ENCODE measurements around the gene CAMTA1. TPM values are rescaled to one million over a fixed set of nuclear protein-coding genes. Genes with fewer than 3 reads are reported as not detected.

CAMTA1 gene
- total and polyA plus RNA-seq, 9 of the 15 experiments (the other 6 are each of a cell fraction or from before 2014, with no cell fraction given): 43.9 to 161 (median 65.9) TPM

DNA sequence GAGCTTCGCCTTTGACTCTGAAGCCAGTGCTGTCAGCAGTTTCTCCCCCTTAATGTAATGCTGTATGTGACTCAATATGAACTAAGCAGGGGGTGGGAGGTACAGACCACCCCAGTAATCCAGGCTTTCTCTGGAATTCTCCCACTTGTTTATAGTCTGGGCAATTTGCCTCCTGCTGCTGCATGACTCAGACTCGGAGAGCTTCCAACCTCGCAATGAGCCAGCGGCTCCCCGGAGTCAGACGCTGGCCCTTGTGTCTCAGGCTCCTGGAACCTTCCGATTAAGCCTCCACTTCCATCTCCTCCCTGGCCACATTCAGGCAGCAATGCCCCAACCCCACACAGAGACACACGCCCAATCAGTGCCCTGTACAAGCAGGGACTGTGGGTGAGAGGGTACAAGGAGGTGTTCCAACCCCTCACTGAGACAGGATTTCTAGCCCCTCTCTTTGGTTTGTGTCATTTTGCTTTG lies 514.1 kb downstream of the CAMTA1 start:
- Histone ChIP-seq H2AFZ (ENCODE audit: low read depth, low read length) (no peak overlapping the region), H3K4me2 (ENCODE audit: insufficient read depth, low read length) (no peak overlapping the region), H3K9me1 (ENCODE audit: control insufficient read depth, insufficient read depth, low read length) (no peaks in the 10 kb centered on the region), H3K9me3 (replicated peaks; ENCODE audit: control insufficient read depth, insufficient read depth, low read depth, low read length) (no peaks in the 10 kb centered on the region), H3K4me1 (replicated peaks in 1 of 2; ENCODE audit: control insufficient read depth in 2 of 2, insufficient read depth in 2 of 2, low read length in 2 of 2) (no peaks in the 10 kb centered on the region), H3K27me3 (ENCODE audit: control insufficient read depth in 2 of 2, insufficient read depth in 2 of 2, low read length in 2 of 2) (peaks cover 9 to 16% of the 10 kb centered on the region in 2 experiments; a peak in 2 of 5 replicates), H3K4me3 (no peak overlapping the region), H3K36me3 (ENCODE audit: control insufficient read depth, insufficient read depth, low read length) (no peaks in the 10 kb centered on the region), H3K79me2 (ENCODE audit: control insufficient read depth, insufficient read depth, low read length) (no peaks in the 10 kb centered on the region), H3K27ac (ENCODE audit: extremely low read depth, low read depth, low read length) (no peak overlapping the region), H3K9ac (ENCODE audit: insufficient read depth in 1 of 2, low read depth in 2 of 2, low read length in 2 of 2) (no peak overlapping the region), H4K20me1 (replicated peaks; ENCODE audit: control insufficient read depth, insufficient read depth, low read length) (no peaks in the 10 kb centered on the region)
- BruUV-seq (replicated peaks): no TSS peak
- ATAC-seq (no peak), FAIRE-seq (no peak), DNase-seq (ENCODE audit: extremely low read depth in 1 of 4, low spot score in 3 of 4) (no peak)
- CTCF ChIA-PET (ENCODE audit: low intra/inter-chr PET ratio): no interaction called here
- intact Hi-C loops (cut with micrococcal nuclease) (no loop called here), in situ Hi-C loops (cut with MboI) (no loop called here)
- POLR2A ChIA-PET: no interaction called here
- WGBS (ENCODE audit: insufficient coverage, low coverage, missing lambda C conversion rate): 0% methylated on average over 8 of the region's 8 CpGs
- TF ChIP-seq ZBTB1 (CRISPR knock-in tag; IDR thresholded peaks at IDR 0.05; ENCODE audit: borderline replicate concordance, low read depth): no peak
- TF ChIP-seq ZC3H4 (CRISPR knock-in tag; IDR thresholded peaks at IDR 0.05; ENCODE audit: borderline replicate concordance): no peak
- no peak for TF ChIP-seq ELF4 (CRISPR knock-in tag; IDR thresholded peaks at IDR 0.05)
- TF ChIP-seq, protein P1, sequence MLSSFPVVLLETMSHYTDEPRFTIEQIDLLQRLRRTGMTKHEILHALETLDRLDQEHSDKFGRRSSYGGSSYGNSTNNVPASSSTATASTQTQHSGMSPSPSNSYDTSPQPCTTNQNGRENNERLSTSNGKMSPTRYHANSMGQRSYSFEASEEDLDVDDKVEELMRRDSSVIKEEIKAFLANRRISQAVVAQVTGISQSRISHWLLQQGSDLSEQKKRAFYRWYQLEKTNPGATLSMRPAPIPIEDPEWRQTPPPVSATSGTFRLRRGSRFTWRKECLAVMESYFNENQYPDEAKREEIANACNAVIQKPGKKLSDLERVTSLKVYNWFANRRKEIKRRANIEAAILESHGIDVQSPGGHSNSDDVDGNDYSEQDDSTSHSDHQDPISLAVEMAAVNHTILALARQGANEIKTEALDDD (IDR thresholded peaks at IDR 0.05): no peak
- no peak for TF ChIP-seq EZH2 (IDR thresholded peaks at IDR 0.05; ENCODE audit: borderline replicate concordance, low read depth, low read length)
- TF ChIP-seq CREB3L1 (IDR thresholded peaks at IDR 0.05; ENCODE audit: borderline replicate concordance, low read depth): no peak
- no peak for TF ChIP-seq HEY1 (CRISPR knock-in tag; IDR thresholded peaks at IDR 0.05; ENCODE audit: borderline replicate concordance)
- no peak for TF ChIP-seq HMGN3 (IDR thresholded peaks at IDR 0.05; ENCODE audit: borderline replicate concordance, extremely low read depth, insufficient read length, low read depth, low read length)
- TF ChIP-seq ZNF444 (CRISPR knock-in tag; IDR thresholded peaks at IDR 0.05): no peak
- TF ChIP-seq SRSF3 (IDR thresholded peaks at IDR 0.05; ENCODE audit: insufficient read depth, low read length): no peak
- TF ChIP-seq, protein P2, sequence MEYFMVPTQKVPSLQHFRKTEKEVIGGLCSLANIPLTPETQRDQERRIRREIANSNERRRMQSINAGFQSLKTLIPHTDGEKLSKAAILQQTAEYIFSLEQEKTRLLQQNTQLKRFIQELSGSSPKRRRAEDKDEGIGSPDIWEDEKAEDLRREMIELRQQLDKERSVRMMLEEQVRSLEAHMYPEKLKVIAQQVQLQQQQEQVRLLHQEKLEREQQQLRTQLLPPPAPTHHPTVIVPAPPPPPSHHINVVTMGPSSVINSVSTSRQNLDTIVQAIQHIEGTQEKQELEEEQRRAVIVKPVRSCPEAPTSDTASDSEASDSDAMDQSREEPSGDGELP (CRISPR knock-in tag; IDR thresholded peaks at IDR 0.05; ENCODE audit: borderline replicate concordance): no peak
- no peak for TF ChIP-seq ZC3H8 (IDR thresholded peaks at IDR 0.05)
- no peak for TF ChIP-seq RBM22 (IDR thresholded peaks at IDR 0.05; ENCODE audit: low read depth, low read length, poor library complexity, severe bottlenecking)
- TF ChIP-seq HDAC3 (IDR thresholded peaks at IDR 0.05; ENCODE audit: borderline replicate concordance, partially characterized antibody): no peak
- TF ChIP-seq, protein P3, sequence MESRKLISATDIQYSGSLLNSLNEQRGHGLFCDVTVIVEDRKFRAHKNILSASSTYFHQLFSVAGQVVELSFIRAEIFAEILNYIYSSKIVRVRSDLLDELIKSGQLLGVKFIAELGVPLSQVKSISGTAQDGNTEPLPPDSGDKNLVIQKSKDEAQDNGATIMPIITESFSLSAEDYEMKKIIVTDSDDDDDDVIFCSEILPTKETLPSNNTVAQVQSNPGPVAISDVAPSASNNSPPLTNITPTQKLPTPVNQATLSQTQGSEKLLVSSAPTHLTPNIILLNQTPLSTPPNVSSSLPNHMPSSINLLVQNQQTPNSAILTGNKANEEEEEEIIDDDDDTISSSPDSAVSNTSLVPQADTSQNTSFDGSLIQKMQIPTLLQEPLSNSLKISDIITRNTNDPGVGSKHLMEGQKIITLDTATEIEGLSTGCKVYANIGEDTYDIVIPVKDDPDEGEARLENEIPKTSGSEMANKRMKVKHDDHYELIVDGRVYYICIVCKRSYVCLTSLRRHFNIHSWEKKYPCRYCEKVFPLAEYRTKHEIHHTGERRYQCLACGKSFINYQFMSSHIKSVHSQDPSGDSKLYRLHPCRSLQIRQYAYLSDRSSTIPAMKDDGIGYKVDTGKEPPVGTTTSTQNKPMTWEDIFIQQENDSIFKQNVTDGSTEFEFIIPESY (CRISPR knock-in tag; IDR thresholded peaks at IDR 0.05): no peak
- no peak for TF ChIP-seq SREBF1 (IDR thresholded peaks at IDR 0.05; ENCODE audit: borderline replicate concordance, low read depth, low read length)
- TF ChIP-seq ZNF3 (CRISPR knock-in tag; IDR thresholded peaks at IDR 0.05): no peak
